H1 (cell line): ENCODE measurements around the gene KIF2C. TPM values are rescaled to one million over a fixed set of nuclear protein-coding genes. Genes with fewer than 3 reads are reported as not detected.

Source experiments
- CTCF ChIA-PET: fragments of 300-600 bp; sonication (Branson Sonifier 250); formaldehyde crosslinking; loops from one replicate; lab custom pipeline; 2021; ENCODE audit not compliant: partially characterized antibody; lab: Charles Lee
- POLR2A ChIA-PET: fragments of 300-600 bp; sonication (Branson Sonifier 250); formaldehyde crosslinking; loops from one replicate; lab custom pipeline; 2021; ENCODE audit warnings: inconsistent platforms; ENCODE audit not compliant: partially characterized antibody; lab: Charles Lee
- DNase-seq, 2 experiments: peaks; one replicate each; pipeline versions ENCODE4 v3.0.0 to v3.0.0-alpha.2; 2010 to 2022; ENCODE audit warnings: low spot score in 2 of 2, low read depth in 1 of 2, mixed read lengths in 1 of 2
- FAIRE-seq: peaks from 2 replicates; lab custom pipeline; 2011; peaks lifted over from hg19 to GRCh38; lab: Jason Lieb, UNC
- H2AFZ ChIP-seq: 2 replicates; pipeline ENCODE4 v1.8.1; 2012; ENCODE audit warnings: low read length, inconsistent platforms
- H2AK5ac ChIP-seq: 2 replicates; pipeline ENCODE4 v1.6.1; 2013; ENCODE audit warnings: low read depth, low read length
- H2BK120ac ChIP-seq: replicated peaks from 2 replicates; pipeline ENCODE3; 2013; ENCODE audit warnings: low read depth, low read length, inconsistent platforms
- H2BK12ac ChIP-seq: 2 replicates; pipeline ENCODE4 v1.6.1; 2013; ENCODE audit warnings: low read depth, low read length
- H2BK15ac ChIP-seq: 2 replicates; pipeline ENCODE4 v1.6.1; 2013; ENCODE audit warnings: low read length
- H2BK20ac ChIP-seq: 2 replicates; pipeline ENCODE4 v1.6.1; 2013; ENCODE audit warnings: low read length
- H2BK5ac ChIP-seq: 2 replicates; pipeline ENCODE4 v1.6.1; 2013; ENCODE audit warnings: low read depth, low read length
- H3K14ac ChIP-seq: 2 replicates; pipeline ENCODE4 v1.6.1; 2013; ENCODE audit warnings: inconsistent platforms; ENCODE audit not compliant: insufficient read length
- H3K18ac ChIP-seq: 2 replicates; pipeline ENCODE4 v1.6.1; 2013; ENCODE audit warnings: low read length; ENCODE audit errors: extremely low read depth
- H3K23ac ChIP-seq: 2 replicates; pipeline ENCODE4 v1.6.1; 2013; ENCODE audit warnings: inconsistent platforms; ENCODE audit not compliant: insufficient read length
- H3K23me2 ChIP-seq: 2 replicates; pipeline ENCODE4 v1.6.1; 2013; ENCODE audit warnings: low read depth, low read length
- H3K27ac ChIP-seq: 2 replicates; pipeline ENCODE4 v1.6.1; 2011; ENCODE audit warnings: low read depth, low read length, inconsistent platforms
- H3K27me3 ChIP-seq, 4 experiments: replicated peaks in 1 of 4; 1 replicate in 1 of 4; 2 replicates in 3 of 4; pipeline versions ENCODE4 v1.6.1 to v1.8.1; 2011 to 2013; ENCODE audit warnings: low read length in 3 of 4, mild to moderate bottlenecking in 3 of 4, inconsistent platforms in 2 of 4, mixed read lengths in 2 of 4, moderate library complexity in 1 of 4; ENCODE audit not compliant: control insufficient read depth in 3 of 4, insufficient read depth in 3 of 4; ENCODE audit errors: extremely low read depth in 1 of 4
- H3K36me3 ChIP-seq, 4 experiments: 2 replicates each; pipeline versions ENCODE4 v1.6.1 to v1.8.1; 2011 to 2013; ENCODE audit warnings: mild to moderate bottlenecking in 4 of 4, low read length in 3 of 4, moderate library complexity in 2 of 4, control low read depth in 1 of 4, inconsistent platforms in 1 of 4; ENCODE audit not compliant: insufficient read depth in 4 of 4, control insufficient read depth in 2 of 4
- H3K4ac ChIP-seq: replicated peaks from 2 replicates; pipeline ENCODE3; 2013; ENCODE audit warnings: low read length, low read depth, mixed read lengths, inconsistent platforms; ENCODE audit not compliant: insufficient read length
- H3K4me1 ChIP-seq, 4 experiments: replicated peaks in 1 of 4; 1 replicate in 1 of 4; 2 replicates in 3 of 4; pipeline versions ENCODE4 v1.6.1 to v1.8.1; 2011 to 2013; ENCODE audit warnings: low read length in 3 of 4, inconsistent platforms in 2 of 4, mixed read lengths in 1 of 4; ENCODE audit not compliant: insufficient read depth in 4 of 4, control insufficient read depth in 3 of 4
- H3K4me2 ChIP-seq, 2 experiments: 2 replicates each; pipeline versions ENCODE4 v1.6.1 to v1.8.1; 2011 to 2013; ENCODE audit warnings: low read depth in 2 of 2, low read length in 2 of 2, control low read depth in 1 of 2, inconsistent platforms in 1 of 2, mild to moderate bottlenecking in 1 of 2; ENCODE audit not compliant: insufficient read depth in 1 of 2
- H3K4me3 ChIP-seq, 4 experiments: fragments of 200-600, 300-600 bp in 1 of 4; sonication (generic), shearing (Covaris generic), sonication (Bioruptor Twin) in 1 of 4; 2 replicates each; pipeline versions ENCODE4 v1.5.1 to v1.8.1; 2011 to 2016; ENCODE audit warnings: low read length in 4 of 4, low read depth in 3 of 4, control low read depth in 2 of 4, inconsistent platforms in 2 of 4, mild to moderate bottlenecking in 2 of 4, mixed read lengths in 1 of 4, moderate library complexity in 1 of 4; ENCODE audit not compliant: insufficient read depth in 2 of 4; ENCODE audit errors: extremely low read depth in 1 of 4
- H3K56ac ChIP-seq: replicated peaks from 2 replicates; pipeline ENCODE3; 2013; ENCODE audit warnings: low read depth, mild to moderate bottlenecking, mixed read lengths, low read length, inconsistent platforms; ENCODE audit not compliant: insufficient read length
- H3K79me1 ChIP-seq: 2 replicates; pipeline ENCODE4 v1.6.1; 2013; ENCODE audit warnings: low read depth, low read length, control low read depth
- H3K79me2 ChIP-seq, 2 experiments: 2 replicates each; pipeline versions ENCODE4 v1.6.1 to v1.8.1; 2012 to 2013; ENCODE audit warnings: low read length in 2 of 2, mild to moderate bottlenecking in 2 of 2, inconsistent platforms in 1 of 2; ENCODE audit not compliant: insufficient read depth in 2 of 2, control insufficient read depth in 1 of 2
- H3K9ac ChIP-seq, 4 experiments: replicated peaks in 1 of 4; 1 replicate in 1 of 4; 2 replicates in 3 of 4; pipeline versions ENCODE4 v1.6.1 to v1.8.1; 2011 to 2013; ENCODE audit warnings: low read depth in 3 of 4, low read length in 3 of 4, control low read depth in 2 of 4, mild to moderate bottlenecking in 2 of 4, moderate library complexity in 2 of 4, inconsistent platforms in 1 of 4; ENCODE audit errors: extremely low read depth in 1 of 4
- H3K9me3 ChIP-seq, 2 experiments: 2 replicates each; pipeline versions ENCODE4 v1.6.1 to v1.8.1; 2012 to 2013; ENCODE audit warnings: mild to moderate bottlenecking in 2 of 2, moderate library complexity in 2 of 2, control low read depth in 1 of 2, inconsistent platforms in 1 of 2, low read depth in 1 of 2, low read length in 1 of 2, mixed read lengths in 1 of 2; ENCODE audit not compliant: insufficient read depth in 2 of 2
- H4K20me1 ChIP-seq, 2 experiments: replicated peaks in 1 of 2; 2 replicates each; pipeline versions ENCODE3 to v1.8.1; 2011 to 2013; ENCODE audit warnings: inconsistent platforms in 2 of 2, low read length in 2 of 2, mild to moderate bottlenecking in 1 of 2; ENCODE audit not compliant: insufficient read depth in 2 of 2, control insufficient read depth in 1 of 2
- H4K5ac ChIP-seq: 2 replicates; pipeline ENCODE4 v1.6.1; 2013; ENCODE audit warnings: low read length, low read depth, mixed read lengths, inconsistent platforms; ENCODE audit not compliant: insufficient read length
- H4K8ac ChIP-seq: 2 replicates; pipeline ENCODE4 v1.8.0; 2013; ENCODE audit warnings: mild to moderate bottlenecking, moderate library complexity, low read length, inconsistent platforms; ENCODE audit not compliant: insufficient read depth; ENCODE audit errors: extremely low read depth
- H4K91ac ChIP-seq: replicated peaks from 2 replicates; pipeline ENCODE3; 2013; ENCODE audit warnings: low read length, mixed read lengths, inconsistent platforms; ENCODE audit not compliant: insufficient read length
- BRCA1 ChIP-seq: IDR thresholded peaks from 2 replicates; pipeline ENCODE4 v1.6.1; 2012; ENCODE audit warnings: low read depth, low read length, improper control_type of control experiment
- CTBP2 ChIP-seq: IDR thresholded peaks from 2 replicates; pipeline ENCODE4 v1.7.0; 2011; ENCODE audit warnings: borderline replicate concordance, mild to moderate bottlenecking, moderate library complexity, mixed read lengths, low read length; ENCODE audit not compliant: insufficient read depth, insufficient read length
- EZH2 ChIP-seq: fragments of 200-600 bp; sonication (generic); IDR thresholded peaks from 2 replicates; pipeline ENCODE4 v1.7.1; 2012; ENCODE audit warnings: low read depth, mild to moderate bottlenecking, moderate library complexity, low read length, inconsistent platforms; ENCODE audit not compliant: severe bottlenecking
- GABPA ChIP-seq: IDR thresholded peaks from 2 replicates; pipeline ENCODE4 v1.6.1; 2011; ENCODE audit warnings: mild to moderate bottlenecking, low read length, moderate library complexity, borderline replicate concordance; ENCODE audit not compliant: insufficient read depth
- JUN ChIP-seq: IDR thresholded peaks from 2 replicates; pipeline ENCODE4 v1.6.1; 2011; ENCODE audit warnings: low read depth, mild to moderate bottlenecking, improper control_type of control experiment, low read length
- JUND ChIP-seq: IDR thresholded peaks from 2 replicates; pipeline ENCODE4 v1.6.1; 2011; ENCODE audit warnings: mild to moderate bottlenecking, improper control_type of control experiment, low read length
- POLR2AphosphoS5 ChIP-seq: IDR thresholded peaks from 2 replicates; pipeline ENCODE4 v1.6.1; 2011; ENCODE audit warnings: low read depth, low read length
- RAD21 ChIP-seq, 2 experiments: IDR thresholded peaks in 1 of 2; conservative IDR thresholded peaks in 1 of 2; 2 replicates each; pipeline ENCODE4 v1.6.1; 2011; ENCODE audit warnings: low read depth in 2 of 2, low read length in 2 of 2, improper control_type of control experiment in 1 of 2, inconsistent platforms in 1 of 2, mild to moderate bottlenecking in 1 of 2, moderate library complexity in 1 of 2
- SIN3A ChIP-seq, 2 experiments: IDR thresholded peaks in 1 of 2; conservative IDR thresholded peaks in 1 of 2; 2 replicates each; pipeline ENCODE4 v1.6.1; 2011 to 2012; ENCODE audit warnings: low read length in 2 of 2, improper control_type of control experiment in 1 of 2, low read depth in 1 of 2, mild to moderate bottlenecking in 1 of 2
- TCF12 ChIP-seq: IDR thresholded peaks from 2 replicates; pipeline ENCODE4 v1.6.1; 2011; ENCODE audit warnings: low read depth, mild to moderate bottlenecking, low read length
- YY1 ChIP-seq: IDR thresholded peaks from 2 replicates; pipeline ENCODE4 v1.6.1; 2011; ENCODE audit warnings: low read depth, mild to moderate bottlenecking, low read length
- WGBS, 2 experiments: shearing (Covaris generic) in 1 of 2; methylation state at CpG; one replicate each; pipeline versions ENCODE4 v1.1.6 to v1.1.7; 2013 to 2015; ENCODE audit warnings: low lambda C conversion rate in 2 of 2, mixed read lengths in 2 of 2, inconsistent platforms in 1 of 2, low coverage in 1 of 2, missing lambda C conversion rate in 1 of 2; ENCODE audit not compliant: insufficient replicate concordance in 2 of 2, insufficient coverage in 1 of 2, insufficient read length in 1 of 2; ENCODE audit errors: extremely low coverage in 1 of 2, missing lambda C conversion rate in 1 of 2; 5-methylcytosine and 5-hydroxymethylcytosine counted together
- polyA plus RNA-seq, 7 experiments: library from polyadenylated mRNA; depleted of rRNA in 3 of 7; stranded (reverse) in 5 of 7; unstranded in 2 of 7; fragments of >200 nt in 5 of 7; fragments of 200-250 nt in 2 of 7; gene quantifications; 1 replicate in 5 of 7; 2 replicates in 1 of 7; 4 replicates in 1 of 7; pipeline versions ENCODE4 v1.2.1 to v1.2.3, GENCODE V29; 2011 to 2013; ENCODE audit warnings: missing spikeins in 2 of 7, mixed read lengths in 2 of 7
- total RNA-seq: library from RNA; stranded (reverse); fragmentation: NEBNext Ultra II Directional; extraction: Animal tissue kit (Norgen Biotek cat#: 25700); gene quantifications from 2 replicates; pipeline ENCODE4 v1.2.1, GENCODE V29; 2021
- TF ChIP-seq, protein P1 (sequence below): IDR thresholded peaks from 2 replicates; pipeline ENCODE4 v1.6.1; 2012; ENCODE audit warnings: low read length, inconsistent platforms

KIF2C gene
- total and polyA plus RNA-seq, 2 of the 8 experiments (the other 6 are each of a cell fraction or from before 2014, with no cell fraction given) = 41.8 to 68.1 TPM

- no peak overlapping the region for H3K9ac ChIP-seq
- no peaks in the 10 kb centered on the region for H3K36me3 ChIP-seq
- ChIA-PET CTCF (interaction anchor here (0.6 to 10.2 kb wide), 13 partner anchors 8 to 361 kb away, joined by 3 to 107 read pairs (median 4); partner anchors contain the start of gene RNU5D-1), POLR2A (interaction anchor here (1.0 to 22.5 kb wide), 4 partner anchors 13 to 102 kb away, joined by 3 to 428 read pairs (median 8); partner anchors contain the start of genes BEST4, RNU5D-1 and RPS8)
- no peak for FAIRE-seq
- H3K27ac ChIP-seq = no peak overlapping the region
- H4K8ac ChIP-seq = no peak overlapping the region
- H3K4ac ChIP-seq = no peak overlapping the region
- no peak overlapping the region for H3K4me3 ChIP-seq
- no peak overlapping the region for H2BK12ac ChIP-seq
- no peak overlapping the region for H2BK5ac ChIP-seq
- H3K23me2 ChIP-seq = no peaks in the 10 kb centered on the region
- no peak overlapping the region for H3K14ac ChIP-seq
- H3K18ac ChIP-seq = no peak overlapping the region
- no peaks in the 10 kb centered on the region for H3K9me3 ChIP-seq
- no peak overlapping the region for H2AK5ac ChIP-seq
- no peak for DNase-seq
- no peak overlapping the region for H4K5ac ChIP-seq
- H3K23ac ChIP-seq = no peak overlapping the region
- H2BK20ac ChIP-seq = no peak overlapping the region
- no peak overlapping the region for H4K91ac ChIP-seq
- no peak overlapping the region for H2BK15ac ChIP-seq
- H3K27me3 ChIP-seq = no peaks in the 10 kb centered on the region
- no peak overlapping the region for H2AFZ ChIP-seq
- H4K20me1 ChIP-seq = no peaks in the 10 kb centered on the region
- no peaks in the 10 kb centered on the region for H3K79me1 ChIP-seq
- H3K4me2 ChIP-seq = no peak overlapping the region
- H3K56ac ChIP-seq = no peak overlapping the region
- H3K79me2 ChIP-seq = no peaks in the 10 kb centered on the region
- no peak overlapping the region for H2BK120ac ChIP-seq
- H3K4me1 ChIP-seq = no peaks in the 10 kb centered on the region
- 92% methylated on average over 4 of the region's 4 CpGs; no CpG with 5 or more reads in 1 of the 2 experiments for whole genome bisulfite sequencing, 2 experiments
- TF ChIP-seq SIN3A (conservative IDR thresholded peaks at IDR 0.05 in 1 of 2, IDR thresholded peaks at IDR 0.05 in 1 of 2; ENCODE audit: low read depth in 1 of 2, low read length in 2 of 2) = no peak
- no peak for TF ChIP-seq GABPA
- TF ChIP-seq TCF12 = no peak
- no peak for TF ChIP-seq BRCA1
- TF ChIP-seq POLR2AphosphoS5 = no peak
- no peak for TF ChIP-seq YY1
- TF ChIP-seq CTBP2 = no peak
- TF ChIP-seq JUN = no peak
- no peak for TF ChIP-seq JUND
- no peak for TF ChIP-seq EZH2
- TF ChIP-seq, protein P1, sequence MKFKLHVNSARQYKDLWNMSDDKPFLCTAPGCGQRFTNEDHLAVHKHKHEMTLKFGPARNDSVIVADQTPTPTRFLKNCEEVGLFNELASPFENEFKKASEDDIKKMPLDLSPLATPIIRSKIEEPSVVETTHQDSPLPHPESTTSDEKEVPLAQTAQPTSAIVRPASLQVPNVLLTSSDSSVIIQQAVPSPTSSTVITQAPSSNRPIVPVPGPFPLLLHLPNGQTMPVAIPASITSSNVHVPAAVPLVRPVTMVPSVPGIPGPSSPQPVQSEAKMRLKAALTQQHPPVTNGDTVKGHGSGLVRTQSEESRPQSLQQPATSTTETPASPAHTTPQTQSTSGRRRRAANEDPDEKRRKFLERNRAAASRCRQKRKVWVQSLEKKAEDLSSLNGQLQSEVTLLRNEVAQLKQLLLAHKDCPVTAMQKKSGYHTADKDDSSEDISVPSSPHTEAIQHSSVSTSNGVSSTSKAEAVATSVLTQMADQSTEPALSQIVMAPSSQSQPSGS = no peak
- TF ChIP-seq RAD21 (IDR thresholded peaks at IDR 0.05 in 1 of 2, conservative IDR thresholded peaks at IDR 0.05 in 1 of 2; ENCODE audit: low read depth in 2 of 2, low read length in 2 of 2) = no peak
Observed at GRCh38 chr1:44717156-44717555, 22.5 kb upstream of the KIF2C start.
